GM19099 (cell line): ENCODE data around the gene MACROH2A2.

ENCODE experiments used
- POLR2A ChIP-seq: IDR thresholded peaks from 3 replicates; pipeline ENCODE4 v1.6.1; 2011; ENCODE audit warnings: low read depth; ENCODE audit not compliant: insufficient read length; ENCODE audit errors: extremely low read depth

The MACROH2A2 gene

DNA sequence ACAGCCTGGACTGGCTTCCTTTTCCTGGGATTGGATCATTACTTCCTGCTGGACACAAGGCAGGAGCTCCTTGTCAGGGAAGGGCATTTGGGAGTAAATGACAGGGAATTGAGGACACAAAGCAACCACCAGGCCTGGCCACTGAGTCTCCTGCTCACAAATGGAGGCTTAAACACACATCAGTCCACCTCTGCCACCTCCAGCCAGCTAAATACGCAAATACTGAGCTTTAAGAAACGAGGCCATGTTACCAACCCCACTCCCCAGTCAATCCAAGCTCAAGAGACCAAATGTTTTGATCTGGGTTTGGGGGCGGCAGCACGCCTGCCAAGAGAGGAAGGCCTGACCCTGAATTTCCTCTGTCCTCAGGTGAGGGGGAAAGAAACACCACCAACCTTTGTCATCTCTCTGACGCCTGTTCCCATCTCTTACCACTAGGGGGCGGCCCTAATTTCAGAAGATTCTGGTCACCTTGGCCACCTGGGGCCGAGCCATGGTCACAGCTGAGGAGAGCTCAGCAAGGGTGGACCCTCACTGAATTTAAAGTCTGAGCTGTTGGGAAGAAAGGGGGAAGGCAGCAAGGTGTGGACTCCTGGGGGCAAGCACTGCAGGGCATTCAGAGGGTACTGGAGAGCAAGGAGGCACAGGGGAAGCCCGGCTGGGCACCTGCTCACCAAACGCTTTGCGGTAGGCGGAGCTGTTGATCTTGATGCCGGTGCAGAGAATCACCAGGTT is 63.5 kb downstream of the MACROH2A2 start:
- TF ChIP-seq POLR2A = no peak

DNA sequence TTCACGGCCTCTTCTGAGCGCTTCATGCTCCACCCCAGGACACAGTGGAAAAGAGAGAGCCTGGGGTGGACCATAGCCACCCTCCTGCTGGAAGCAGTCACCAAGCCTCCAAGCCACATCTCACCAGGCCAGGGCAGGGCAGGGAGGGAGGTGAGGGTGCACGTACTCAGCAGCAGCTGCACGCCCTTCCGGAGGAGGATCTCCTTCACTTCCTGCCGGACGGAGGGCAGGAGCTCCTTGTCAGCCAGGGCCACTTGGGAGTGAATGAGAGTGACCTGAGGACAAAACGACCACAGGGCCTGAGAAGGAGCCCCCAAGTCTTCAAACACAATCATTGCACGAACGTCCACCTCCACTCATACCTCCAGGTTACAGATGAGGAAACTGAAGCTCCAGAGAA is 65.0 kb downstream of the MACROH2A2 start:
- TF ChIP-seq POLR2A = no peak

DNA sequence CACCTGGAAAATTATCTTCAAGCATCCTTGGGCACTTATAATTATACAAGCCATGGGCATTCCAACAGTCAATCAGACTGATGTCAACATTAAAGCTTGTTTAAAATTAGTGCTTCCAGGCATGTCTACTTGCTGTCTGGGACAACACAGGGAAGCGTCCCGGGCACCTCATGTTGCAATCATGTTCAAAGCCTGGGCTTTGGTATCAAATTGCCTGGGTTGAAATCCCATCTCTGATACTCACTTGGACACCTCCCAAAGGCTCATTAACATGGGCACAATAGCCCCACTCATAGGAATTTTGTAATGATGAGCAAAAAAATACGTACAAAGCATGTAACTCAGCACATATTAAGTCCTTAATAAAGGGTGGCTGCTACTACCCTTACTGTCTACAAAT is 65.5 kb downstream of the MACROH2A2 start:
- no peak for TF ChIP-seq POLR2A

DNA sequence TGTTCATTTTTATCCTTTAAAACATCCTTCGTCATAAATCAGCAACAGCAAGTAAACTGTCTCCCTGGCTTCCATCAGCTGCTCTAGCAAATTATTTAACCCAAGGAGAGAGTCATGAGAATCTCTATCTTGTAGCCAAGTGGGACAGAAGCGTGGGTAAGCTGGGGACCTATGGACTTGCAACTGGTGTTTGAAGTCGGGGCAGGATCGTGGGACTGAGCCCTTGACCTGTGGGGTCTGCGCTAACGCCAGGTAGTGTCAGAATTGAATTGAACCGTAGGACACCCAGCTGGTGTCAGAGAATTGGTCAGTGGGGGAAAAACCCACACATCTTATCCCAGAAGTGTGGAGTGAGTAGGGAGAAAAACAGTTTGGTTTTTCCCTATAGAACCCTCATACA is 66.6 kb downstream of the MACROH2A2 start:
- TF ChIP-seq POLR2A = no peak

DNA sequence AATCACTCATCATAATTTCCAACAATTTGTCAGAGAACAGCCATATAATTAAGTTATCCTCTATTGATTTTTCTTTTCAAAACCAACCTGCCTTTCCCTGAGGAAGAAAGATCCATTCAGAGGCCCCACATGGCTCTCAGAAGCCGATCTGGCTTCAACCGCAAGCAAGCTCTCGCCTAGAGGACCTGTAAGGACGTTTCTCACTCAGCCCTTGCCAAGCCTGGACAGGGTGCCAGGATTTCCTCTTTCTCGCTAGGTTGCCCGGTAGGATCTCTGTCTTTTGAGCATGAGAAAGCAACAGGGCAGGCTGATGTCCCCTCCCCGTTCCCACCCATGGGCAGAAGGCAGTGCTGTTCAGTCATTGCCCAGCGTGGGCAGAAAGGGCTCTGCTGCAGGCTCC is 67.0 kb downstream of the MACROH2A2 start:
- no peak for TF ChIP-seq POLR2A

DNA sequence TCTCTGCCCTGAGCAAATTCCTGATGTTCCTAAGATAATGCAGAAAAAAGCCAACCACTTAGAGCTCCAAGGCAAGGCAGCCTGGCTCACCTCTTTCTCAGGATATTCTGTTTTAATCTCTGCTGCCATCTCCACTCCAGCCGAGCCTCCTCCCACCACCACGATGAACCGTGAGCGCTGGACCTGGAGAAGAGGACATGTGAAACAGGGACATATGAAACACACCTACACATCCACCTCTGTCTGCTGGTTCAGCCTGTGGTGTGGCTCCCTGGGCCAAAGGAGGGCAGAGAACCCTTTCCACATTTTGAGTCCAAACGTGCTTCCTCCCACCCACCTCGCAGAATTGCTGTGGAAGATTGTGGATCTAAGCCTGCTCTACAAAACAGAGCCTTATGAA is 67.8 kb downstream of the MACROH2A2 start:
- no peak for TF ChIP-seq POLR2A

DNA sequence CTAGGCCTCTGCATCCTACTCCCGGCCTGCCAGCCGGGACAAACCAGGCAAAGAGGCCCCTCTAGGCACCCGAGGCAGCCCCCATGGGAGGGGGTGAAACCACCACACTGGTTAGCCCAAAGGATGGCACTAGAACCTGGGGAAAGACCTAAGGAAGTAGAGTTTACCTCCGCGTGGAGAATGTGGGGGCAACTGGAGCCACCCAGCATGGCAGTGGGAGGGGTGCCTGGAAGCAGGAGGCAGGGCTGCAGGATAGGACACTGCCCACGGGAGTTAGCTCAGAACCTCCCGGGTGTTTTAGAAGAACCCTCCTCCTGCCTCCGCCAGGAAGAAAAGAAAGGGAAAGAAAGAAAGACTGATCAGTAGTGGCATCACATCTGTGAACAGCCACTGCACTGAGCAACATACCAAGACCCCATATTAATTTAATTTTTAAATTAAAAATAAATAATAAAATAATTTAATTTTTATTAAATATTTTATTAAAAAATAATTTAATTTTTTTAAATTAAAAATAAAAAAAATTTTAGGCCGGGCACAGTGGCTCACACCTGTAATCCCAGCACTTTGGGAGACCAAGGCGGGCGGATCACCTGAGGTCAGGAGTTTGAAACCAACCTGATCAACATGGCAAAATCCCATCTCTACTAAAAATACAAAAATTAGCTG is 68.8 kb downstream of the MACROH2A2 start:
- TF ChIP-seq POLR2A = no peak

DNA sequence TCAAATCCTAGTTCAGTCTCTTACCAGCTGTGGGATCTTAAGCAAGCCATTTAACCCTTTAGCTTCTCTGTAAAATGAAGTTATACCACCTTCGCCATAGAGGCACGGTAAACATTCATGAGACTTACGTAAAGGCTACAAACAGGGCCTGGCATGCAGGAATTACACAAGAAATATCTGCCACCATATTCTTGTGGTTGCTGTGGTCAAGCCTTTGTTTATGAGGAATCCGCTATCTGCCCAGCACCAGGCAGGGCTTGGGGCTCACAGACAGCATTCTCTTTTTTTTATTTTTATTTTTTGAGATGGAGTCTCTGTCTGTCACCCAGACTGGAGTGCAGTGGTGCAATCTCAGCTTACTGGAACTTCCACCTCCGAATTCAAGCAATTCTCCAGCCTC is 70.1 kb downstream of the MACROH2A2 start:
- TF ChIP-seq POLR2A = no peak

DNA sequence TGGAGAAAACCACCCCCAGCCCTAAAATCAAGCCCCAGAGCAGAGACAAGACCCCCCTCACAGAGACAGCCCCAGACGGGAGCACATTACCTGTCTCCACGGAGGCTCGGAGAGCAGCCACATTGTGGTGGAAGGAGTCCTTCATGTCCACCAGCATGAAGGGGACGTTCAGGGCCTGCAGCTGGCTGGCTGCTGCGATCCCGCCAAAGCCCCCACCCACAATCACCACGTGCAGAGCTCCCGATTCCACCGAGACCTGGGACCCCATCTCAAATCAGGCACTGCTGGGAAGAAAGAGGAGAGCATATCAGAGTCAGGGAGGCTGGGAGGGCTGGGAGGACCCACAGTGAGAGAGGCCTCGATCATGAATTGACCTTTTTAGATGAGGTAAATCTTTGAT is 71.2 kb downstream of the MACROH2A2 start:
- TF ChIP-seq POLR2A = no peak

DNA sequence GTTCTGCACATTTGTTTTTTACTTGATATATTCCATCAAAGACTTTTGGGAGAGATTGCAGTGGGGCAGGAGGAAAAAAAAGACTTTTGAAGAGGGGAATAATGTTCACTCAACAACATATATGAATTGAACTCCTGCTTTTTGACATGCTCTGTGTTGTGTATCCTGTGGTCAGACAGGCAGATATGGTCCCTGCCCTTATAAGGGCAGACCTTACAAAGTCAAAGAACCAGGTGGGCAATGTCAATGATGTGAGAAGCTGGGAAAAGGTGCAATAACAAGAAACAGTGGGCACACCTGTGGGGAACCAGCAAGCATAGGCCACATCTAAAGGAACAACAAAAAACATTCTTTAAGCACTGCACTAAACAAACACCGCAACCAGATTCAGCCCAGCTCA is 71.8 kb downstream of the MACROH2A2 start:
- no peak for TF ChIP-seq POLR2A

DNA sequence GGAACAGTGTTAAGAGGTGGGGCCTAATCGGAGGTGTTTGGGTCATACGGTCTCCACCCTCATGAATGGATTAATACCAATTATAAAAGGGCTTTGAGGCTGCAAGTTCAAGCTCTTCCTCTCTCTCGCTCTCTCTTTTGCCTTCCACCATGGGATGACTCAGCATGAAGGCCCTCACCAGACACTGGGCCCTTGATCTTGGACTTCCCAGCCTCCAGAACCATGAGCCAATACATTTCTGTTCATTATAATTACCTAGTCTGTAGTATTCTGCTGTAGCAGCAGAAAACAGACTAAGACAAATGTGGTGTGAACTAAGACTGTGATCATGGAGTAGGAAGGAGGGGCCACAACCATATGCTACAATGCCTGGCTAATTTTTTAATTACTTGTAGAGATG is 72.3 kb downstream of the MACROH2A2 start:
- TF ChIP-seq POLR2A = no peak

DNA sequence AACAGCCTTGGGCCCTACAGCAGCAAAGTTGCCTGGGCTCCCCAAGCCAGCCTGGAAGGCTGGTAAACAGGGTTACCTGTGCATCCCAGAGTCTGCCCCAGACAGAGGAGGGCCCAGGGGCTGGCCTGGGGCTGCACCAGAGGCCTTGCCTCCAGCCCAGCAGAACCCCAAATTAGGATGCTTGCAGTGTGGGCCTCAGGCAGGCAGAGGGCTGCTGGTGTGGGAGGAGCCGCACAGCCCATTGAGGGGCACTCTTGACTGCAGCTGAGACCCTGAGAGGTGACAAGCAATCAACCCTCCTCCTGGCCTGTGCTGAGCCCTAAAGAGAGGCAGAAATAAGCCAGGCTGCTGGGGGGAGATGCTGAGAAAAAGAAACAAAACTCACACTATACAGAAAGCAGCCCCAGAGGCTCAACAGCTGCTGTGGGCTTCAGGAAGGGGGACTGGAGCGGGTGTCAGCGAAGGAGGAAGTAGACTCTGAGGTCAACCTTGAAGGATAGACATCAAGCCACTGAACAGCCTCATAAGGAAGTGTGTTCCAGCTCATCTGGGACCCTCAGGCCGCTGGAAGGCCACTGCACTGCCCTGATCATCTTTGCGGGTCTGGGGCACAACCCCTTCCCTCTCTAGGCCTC is 73.4 kb downstream of the MACROH2A2 start:
- peak; percentile 18 for TF ChIP-seq POLR2A

DNA sequence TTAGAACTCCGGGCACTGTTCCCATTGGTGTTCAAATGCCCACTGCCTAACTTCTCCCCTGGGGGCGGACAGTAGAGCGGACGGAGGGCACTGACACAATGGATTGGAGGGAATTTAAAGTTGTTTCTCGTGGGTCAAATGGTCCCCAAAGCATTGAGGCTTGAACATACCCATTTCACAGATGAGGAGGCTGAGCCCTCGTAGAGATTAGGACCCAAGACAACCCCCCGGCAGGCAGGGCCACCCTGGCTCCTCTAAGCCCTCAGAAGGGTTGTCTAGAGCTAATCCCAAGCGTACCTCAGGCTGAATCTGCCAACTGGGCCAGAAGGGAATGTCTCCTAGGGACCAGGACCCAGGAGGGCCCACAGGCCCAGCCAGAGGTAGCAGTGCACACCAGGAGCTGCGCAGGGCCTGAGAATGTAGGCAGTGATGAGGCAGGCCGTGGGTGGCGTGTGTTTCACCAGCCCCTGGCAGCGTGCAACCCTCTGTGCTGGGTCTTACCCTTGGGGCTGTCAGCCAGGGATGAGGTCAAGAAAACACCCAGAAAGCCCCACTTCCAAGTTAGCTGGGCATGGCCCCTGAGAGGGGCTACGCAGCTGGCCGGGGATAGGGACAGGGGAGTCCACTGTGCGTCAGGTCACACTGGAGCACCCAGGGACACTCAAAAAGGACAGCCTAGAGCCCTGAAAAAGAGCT is 74.2 kb downstream of the MACROH2A2 start:
- no peak for TF ChIP-seq POLR2A

DNA sequence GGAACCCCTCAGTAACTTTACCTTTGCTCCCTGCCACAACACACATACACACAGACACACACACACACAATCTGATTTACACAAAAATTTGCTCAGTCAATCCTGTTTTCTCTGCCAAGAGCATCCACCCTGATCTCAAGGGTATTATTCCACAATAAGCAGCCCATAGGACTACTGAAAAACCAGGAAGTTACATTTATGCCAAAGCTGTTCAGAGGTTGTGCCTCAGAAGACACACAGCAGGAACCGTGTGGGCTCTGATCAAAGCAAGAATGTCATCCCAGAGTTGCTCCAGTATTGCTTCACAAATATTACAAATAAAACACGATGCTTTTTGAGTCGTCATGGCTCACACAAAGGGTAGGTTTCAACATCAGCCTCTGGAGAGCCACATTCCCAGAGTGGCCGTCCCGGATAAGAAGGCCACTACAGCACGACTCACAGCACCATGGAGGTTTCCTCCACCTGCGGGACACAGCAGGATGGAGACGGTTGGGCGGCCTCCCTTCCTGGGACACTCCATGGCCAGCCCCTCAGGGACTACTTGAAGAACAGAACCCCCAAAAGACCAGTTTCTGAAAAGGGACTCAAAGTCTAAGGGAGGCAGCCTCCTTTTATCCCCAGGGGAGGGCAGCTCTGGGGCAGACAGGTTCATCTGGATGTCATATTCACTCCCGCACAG is 78.4 kb downstream of the MACROH2A2 start:
- no peak for TF ChIP-seq POLR2A

DNA sequence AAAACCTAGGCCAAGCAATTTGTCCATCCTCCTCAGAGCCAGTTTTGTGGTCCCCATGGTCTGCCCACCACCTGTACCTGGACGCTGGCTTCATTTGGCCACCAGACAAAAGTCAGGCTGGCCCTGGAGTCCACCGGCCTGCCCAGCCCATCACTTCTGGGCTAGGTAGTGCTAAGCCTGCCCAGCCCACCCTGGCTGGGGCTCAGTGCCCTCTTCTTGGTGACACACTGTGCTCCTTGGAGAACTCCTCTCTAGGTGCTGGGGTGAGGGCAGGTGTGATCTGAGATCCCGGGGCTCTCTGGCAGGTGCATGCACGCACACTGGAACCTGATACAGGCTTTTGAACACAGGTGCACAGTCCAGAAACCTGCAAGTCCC is 78.9 kb downstream of the MACROH2A2 start:
- no peak for TF ChIP-seq POLR2A
